Putamen (tissue), 1 donor: ENCODE data around the gene ARL4D.
"Not testable (repeated sequence)": the region's sequence is repeated elsewhere in the genome, so short reads cannot be mapped to it uniquely, and the experiment has no call there.

Experiments
- DNase-seq: peaks from one replicate; pipeline ENCODE4 v3.0.0-alpha.2; 2016; ENCODE audit warnings: low spot score

ARL4D gene

GRCh38 chr17:43398724-43399595 is at the start of gene ARL4D:
TSS of gene ARL4D (plus strand) at chr17:43398993. CDS start at chr17:43399733, 740 bp downstream.
- peak; percentile 87 for DNase-seq

- DNase-seq: no peak
These were observed 49.7 kb upstream of the ARL4D start for GRCh38 chr17:43349142-43349541.

GRCh38 chr17:43350888-43351361 is 47.9 kb upstream of the ARL4D start:
- no peak for DNase-seq

- DNase-seq: peak; percentile 39
These were observed 47.1 kb upstream of the ARL4D start for GRCh38 chr17:43351691-43352090.

GRCh38 chr17:43352579-43353331 is 46.0 kb upstream of the ARL4D start:
- DNase-seq: no peak

- no peak for DNase-seq
These were observed 45.4 kb upstream of the ARL4D start for GRCh38 chr17:43353393-43353792.

GRCh38 chr17:43354371-43354770 is 44.4 kb upstream of the ARL4D start:
- DNase-seq: no peak

- DNase-seq: no peak
These were observed 42.3 kb upstream of the ARL4D start for GRCh38 chr17:43356450-43356849.

GRCh38 chr17:43356999-43357398 is 41.8 kb upstream of the ARL4D start:
- no peak for DNase-seq

GRCh38 chr17:43359469-43360110 is 39.2 kb upstream of the ARL4D start:
- DNase-seq: no peak

GRCh38 chr17:43360376-43360738 is 38.4 kb upstream of the ARL4D start:
- no peak for DNase-seq

GRCh38 chr17:43360739-43361505 is 37.9 kb upstream of the ARL4D start:
- DNase-seq: peak; percentile 92

GRCh38 chr17:43363181-43363925 is 35.4 kb upstream of the ARL4D start:
- DNase-seq: no peak

- no peak for DNase-seq
These were observed 34.9 kb upstream of the ARL4D start for GRCh38 chr17:43363926-43364285.

- no peak for DNase-seq
These were observed 33.4 kb upstream of the ARL4D start for GRCh38 chr17:43365356-43365755.

- not testable (repeated sequence) for DNase-seq
These were observed 32.9 kb upstream of the ARL4D start for GRCh38 chr17:43365921-43366320.

- DNase-seq: no peak
These were observed 31.7 kb upstream of the ARL4D start for GRCh38 chr17:43366891-43367736.

- DNase-seq: no peak
These were observed 31.0 kb upstream of the ARL4D start for GRCh38 chr17:43367737-43368242.

GRCh38 chr17:43368740-43369506 is 29.9 kb upstream of the ARL4D start:
- peak; percentile 84 for DNase-seq
